CD4-positive, alpha-beta T cell treated with Interleukin-4 for 1 hour (primary cell): ENCODE measurements around the gene TATDN3.
"Not testable (repeated sequence)": the region's sequence is repeated elsewhere in the genome, so short reads cannot be mapped to it uniquely, and the experiment has no call there.

ENCODE experiments used
- DNase-seq, 2 donors: peaks; one replicate each; pipeline ENCODE4 v3.0.0-alpha.2; 2020 to 2022

TATDN3 gene

GRCh38 chr1:212777151-212777550 lies 14.5 kb upstream of the TATDN3 start:
- DNase-seq: no peak

- not testable (repeated sequence) for DNase-seq
Observed at GRCh38 chr1:212779086-212779485, 12.6 kb upstream of the TATDN3 start.

GRCh38 chr1:212780759-212781158 lies 10.9 kb upstream of the TATDN3 start:
- no peak for DNase-seq

GRCh38 chr1:212781225-212781624 lies 10.5 kb upstream of the TATDN3 start:
- DNase-seq: no peak

GRCh38 chr1:212782422-212783154 lies 9.1 kb upstream of the TATDN3 start:
- DNase-seq: peak in 1 of 2 donors; percentile 48

GRCh38 chr1:212783976-212784375 lies 7.7 kb upstream of the TATDN3 start:
- no peak for DNase-seq

GRCh38 chr1:212785871-212786270 lies 5.8 kb upstream of the TATDN3 start:
- DNase-seq: no peak

- no peak for DNase-seq
Observed at GRCh38 chr1:212791261-212791675, 426 bp upstream of the TATDN3 start.

GRCh38 chr1:212792396-212792908 lies 758 bp downstream of the TATDN3 start:
- DNase-seq: no peak

GRCh38 chr1:212794561-212795014 lies 2.9 kb downstream of the TATDN3 start:
- peak; percentile 28 to 47 for DNase-seq

GRCh38 chr1:212797681-212798080 lies 6.0 kb downstream of the TATDN3 start:
- DNase-seq: no peak

- no peak for DNase-seq
Observed at GRCh38 chr1:212805767-212806166, 14.1 kb downstream of the TATDN3 start.

- DNase-seq: peak in 1 of 2 donors; percentile 15
Observed at GRCh38 chr1:212814537-212815334, 23.0 kb downstream of the TATDN3 start.

- no peak for DNase-seq
Observed at GRCh38 chr1:212816567-212817278, 25.0 kb downstream of the TATDN3 start.

- peak in 1 of 2 donors; percentile 16 for DNase-seq
Observed at GRCh38 chr1:212819726-212820125, 28.0 kb downstream of the TATDN3 start.

- DNase-seq: no peak
Observed at GRCh38 chr1:212820969-212821368, 29.3 kb downstream of the TATDN3 start.

GRCh38 chr1:212822956-212823355 lies 31.3 kb downstream of the TATDN3 start:
- no peak for DNase-seq

GRCh38 chr1:212824201-212824600 lies 32.5 kb downstream of the TATDN3 start:
- no peak for DNase-seq

GRCh38 chr1:212825798-212826452 lies 34.2 kb downstream of the TATDN3 start:
- DNase-seq: no peak

GRCh38 chr1:212827171-212827776 lies 35.6 kb downstream of the TATDN3 start:
- no peak for DNase-seq

GRCh38 chr1:212827831-212828278 lies 36.2 kb downstream of the TATDN3 start:
- no peak for DNase-seq

- no peak for DNase-seq
Observed at GRCh38 chr1:212828395-212828794, 36.7 kb downstream of the TATDN3 start.
